Mesodermal cell (in vitro differentiated cells): Measurements from ENCODE around the gene THSD7B.

ENCODE experiments used
- H3K27ac ChIP-seq: 2 replicates; pipeline ENCODE4 v1.7.0; 2013; ENCODE audit warnings: mild to moderate bottlenecking, low read depth, low read length, moderate library complexity; ENCODE audit not compliant: severe bottlenecking
- H3K36me3 ChIP-seq: 2 replicates; pipeline ENCODE4 v1.7.1; 2013; ENCODE audit warnings: mild to moderate bottlenecking, low read length, moderate library complexity; ENCODE audit not compliant: control insufficient read depth, insufficient read depth
- H3K4me1 ChIP-seq: one replicate; pipeline ENCODE4 v1.7.1; 2013; ENCODE audit warnings: mild to moderate bottlenecking, low read length; ENCODE audit not compliant: insufficient read depth, control insufficient read depth, poor library complexity, severe bottlenecking
- H3K4me3 ChIP-seq: 2 replicates; pipeline ENCODE4 v1.7.0; 2013; ENCODE audit warnings: low read length, control low read depth, mild to moderate bottlenecking; ENCODE audit not compliant: insufficient read depth, poor library complexity, severe bottlenecking; ENCODE audit errors: extremely low read depth
- H3K9me3 ChIP-seq: 2 replicates; pipeline ENCODE4 v1.7.1; 2013; ENCODE audit warnings: mild to moderate bottlenecking, low read length, moderate library complexity; ENCODE audit not compliant: control insufficient read depth
- WGBS, 2 experiments: methylation state at CpG; one replicate each; pipeline ENCODE4 v1.1.5; 2013; ENCODE audit warnings: missing lambda C conversion rate in 2 of 2; ENCODE audit not compliant: insufficient coverage in 2 of 2; 5-methylcytosine and 5-hydroxymethylcytosine counted together

The THSD7B gene

DNA sequence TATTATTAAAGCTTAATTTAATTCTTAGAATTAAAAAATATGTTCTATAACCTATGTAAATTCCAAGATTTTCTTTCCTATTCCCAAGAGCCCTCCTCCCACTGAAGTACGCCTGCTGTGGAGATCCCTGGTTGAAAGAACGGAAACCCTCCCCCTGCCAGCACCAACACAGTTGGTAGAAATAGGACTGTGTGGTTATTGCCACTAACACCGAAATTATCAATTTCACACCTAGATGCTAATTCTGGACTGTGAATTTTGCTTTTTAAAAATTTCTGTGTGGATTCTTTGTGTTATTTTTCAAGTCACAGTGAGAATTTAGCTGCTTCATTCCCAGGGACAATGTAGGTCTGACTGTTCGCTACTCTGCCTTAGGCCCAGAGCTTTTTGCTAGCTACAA is 893.1 kb downstream of the THSD7B start:
- Histone ChIP-seq H3K36me3 (no peaks in the 10 kb centered on the region), H3K4me3 (no peak overlapping the region), H3K27ac (no peak overlapping the region), H3K4me1 (no peaks in the 10 kb centered on the region), H3K9me3 (no peaks in the 10 kb centered on the region)
- 80% methylated on average over 1 of the region's 4 CpGs; no CpG with 5 or more reads in 1 of the 2 experiments for WGBS, 2 experiments

DNA sequence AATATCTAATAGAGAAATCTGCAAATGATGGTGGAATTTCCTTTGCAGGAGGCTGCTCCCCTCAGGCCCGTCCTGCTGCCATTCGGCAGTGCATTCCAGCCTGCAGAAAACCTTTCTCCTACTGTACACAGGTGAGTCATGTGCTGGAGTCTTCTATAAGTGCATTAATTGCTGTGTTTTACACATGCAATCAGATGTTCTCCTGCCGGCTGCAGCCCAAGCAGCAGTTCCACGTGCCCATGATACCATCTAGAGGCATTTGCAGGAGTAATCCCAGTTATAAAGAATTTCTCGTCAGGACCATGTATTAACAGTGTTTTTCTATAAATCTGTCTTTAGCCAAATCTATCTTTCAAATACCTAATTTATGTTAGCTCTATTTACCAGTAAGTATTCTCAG is 894.3 kb downstream of the THSD7B start:
- no peak overlapping the region for H3K4me3 ChIP-seq
- no peaks in the 10 kb centered on the region for H3K36me3 ChIP-seq
- WGBS, 2 experiments, result 68 to 100% methylated on average over 1 to 2 of the region's 5 CpGs
- no peaks in the 10 kb centered on the region for H3K9me3 ChIP-seq
- H3K27ac ChIP-seq, result no peak overlapping the region
- H3K4me1 ChIP-seq, result no peaks in the 10 kb centered on the region

DNA sequence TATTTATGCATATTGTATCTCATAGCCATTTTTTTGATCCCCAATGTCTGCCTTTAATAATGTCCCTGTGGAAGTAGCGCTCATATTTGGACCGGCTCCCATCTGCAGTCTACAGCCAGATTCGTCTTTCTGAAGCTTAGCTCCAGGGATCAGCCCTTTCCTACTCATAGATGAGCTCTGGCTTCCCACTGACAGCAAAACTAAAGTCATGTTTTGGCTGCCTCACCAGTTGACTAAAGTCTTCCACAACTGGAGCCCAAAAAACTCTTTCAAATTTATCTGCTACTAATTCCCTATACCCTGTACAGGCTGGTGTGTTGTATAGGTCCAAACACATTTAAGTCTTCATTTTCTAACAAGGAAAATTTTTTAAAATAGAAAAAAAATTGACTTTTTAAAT is 904.8 kb downstream of the THSD7B start:
- Histone ChIP-seq H3K4me1 (no peaks in the 10 kb centered on the region), H3K36me3 (no peaks in the 10 kb centered on the region), H3K27ac (no peak overlapping the region), H3K9me3 (no peaks in the 10 kb centered on the region), H3K4me3 (no peak overlapping the region)
- 81 to 100% methylated on average over 3 of the region's 3 CpGs for WGBS, 2 experiments

DNA sequence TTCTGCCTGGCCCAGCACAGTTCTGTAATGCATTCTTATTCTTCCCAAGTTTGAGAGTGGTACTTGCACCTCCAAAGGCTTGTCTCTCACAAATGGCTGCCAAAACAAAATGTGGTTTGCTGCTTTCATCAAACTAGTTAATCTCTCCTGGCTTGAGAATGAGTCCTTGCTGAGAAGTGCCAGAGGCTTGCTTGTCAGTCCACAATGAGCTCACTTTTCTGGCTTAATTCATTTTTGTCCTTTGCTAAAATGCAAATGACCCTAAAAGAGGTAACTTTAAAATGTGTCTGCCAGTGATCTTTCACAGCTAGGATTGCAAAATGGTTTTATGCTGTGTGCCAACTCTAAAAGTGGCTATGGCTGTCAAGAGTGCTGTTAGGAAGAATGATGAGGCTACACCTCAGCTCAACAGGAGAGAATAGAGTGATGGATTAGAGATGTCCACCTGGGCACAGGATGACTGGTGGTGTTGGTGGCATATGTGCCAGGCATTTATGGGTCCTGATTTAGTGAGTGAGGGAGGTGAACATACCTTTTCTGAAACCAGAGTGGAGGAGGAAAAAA is 907.7 kb downstream of the THSD7B start:
- Histone ChIP-seq H3K9me3 (no peaks in the 10 kb centered on the region), H3K27ac (no peak overlapping the region), H3K36me3 (no peaks in the 10 kb centered on the region), H3K4me3 (no peak overlapping the region), H3K4me1 (no peaks in the 10 kb centered on the region)

GRCh38 chr2:137674991-137675390 is 909.6 kb downstream of the THSD7B start:
- 83 to 100% methylated on average over 1 of the region's 2 CpGs for WGBS, 2 experiments
- Histone ChIP-seq H3K9me3 (no peaks in the 10 kb centered on the region), H3K4me1 (no peaks in the 10 kb centered on the region), H3K27ac (no peak overlapping the region), H3K36me3 (no peaks in the 10 kb centered on the region), H3K4me3 (no peak overlapping the region)

- WGBS, 2 experiments, result 100% methylated on average over 1 to 2 of the region's 4 CpGs
- Histone ChIP-seq H3K9me3 (no peaks in the 10 kb centered on the region), H3K4me1 (no peaks in the 10 kb centered on the region), H3K4me3 (no peak overlapping the region), H3K36me3 (no peaks in the 10 kb centered on the region), H3K27ac (no peak overlapping the region)
These were observed 910.4 kb downstream of the THSD7B start for GRCh38 chr2:137675584-137676327.

DNA sequence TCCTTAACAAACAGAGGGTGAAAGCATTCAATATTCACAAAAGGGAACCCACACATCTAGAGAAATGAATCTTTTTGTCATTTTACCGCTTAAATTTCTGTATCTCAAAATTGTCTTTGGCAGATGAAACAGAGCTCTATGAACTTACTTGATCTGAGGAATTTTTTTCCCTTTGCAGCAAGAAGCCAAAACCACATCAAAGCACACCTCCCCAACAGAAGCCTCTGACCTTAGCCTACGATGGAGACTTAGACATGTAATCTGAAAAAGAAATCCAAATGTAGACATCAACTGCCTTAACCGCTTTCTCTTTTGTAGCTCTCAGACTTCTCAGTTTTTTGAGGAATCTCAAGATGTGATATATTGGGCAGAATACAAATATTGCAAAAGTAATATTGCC is 911.0 kb downstream of the THSD7B start:
- no peak overlapping the region for H3K4me3 ChIP-seq
- no peaks in the 10 kb centered on the region for H3K36me3 ChIP-seq
- no peaks in the 10 kb centered on the region for H3K4me1 ChIP-seq
- no peak overlapping the region for H3K27ac ChIP-seq
- 100% methylated on average over 1 to 2 of the region's 3 CpGs for WGBS, 2 experiments
- H3K9me3 ChIP-seq, result no peaks in the 10 kb centered on the region

GRCh38 chr2:137677466-137677865 is 912.1 kb downstream of the THSD7B start:
- WGBS, 2 experiments, result no CpG with 5 or more reads among the region's 1 CpG
- no peaks in the 10 kb centered on the region for H3K9me3 ChIP-seq
- H3K27ac ChIP-seq, result no peak overlapping the region
- H3K36me3 ChIP-seq, result no peaks in the 10 kb centered on the region
- no peaks in the 10 kb centered on the region for H3K4me1 ChIP-seq
- no peak overlapping the region for H3K4me3 ChIP-seq

DNA sequence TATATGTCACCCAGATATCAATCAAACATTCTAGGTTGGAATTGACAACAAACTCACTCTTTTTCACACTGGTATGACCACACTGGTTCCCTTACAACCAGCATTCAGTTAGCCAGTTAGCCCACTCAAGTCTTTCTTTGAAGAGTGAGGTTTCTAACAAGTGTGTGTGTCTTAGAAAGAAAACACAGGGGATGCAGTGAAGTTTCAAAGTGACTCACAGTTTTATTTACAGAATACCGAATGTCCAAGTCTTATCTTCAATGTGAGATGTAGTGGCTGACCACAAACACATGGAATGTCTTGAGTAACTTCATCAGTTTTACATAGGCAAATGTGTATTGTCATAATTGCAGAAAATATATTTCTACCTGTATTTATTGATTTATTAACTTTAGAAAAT is 924.2 kb downstream of the THSD7B start:
- 80% methylated on average over 1 of the region's 1 CpG; no CpG with 5 or more reads in 1 of the 2 experiments for WGBS, 2 experiments
- Histone ChIP-seq H3K4me1 (no peaks in the 10 kb centered on the region), H3K9me3 (no peaks in the 10 kb centered on the region), H3K36me3 (no peaks in the 10 kb centered on the region), H3K27ac (no peak overlapping the region), H3K4me3 (no peak overlapping the region)

GRCh38 chr2:137693534-137693933 is 928.2 kb downstream of the THSD7B start:
- no peaks in the 10 kb centered on the region for H3K4me1 ChIP-seq
- H3K9me3 ChIP-seq, result no peaks in the 10 kb centered on the region
- no peaks in the 10 kb centered on the region for H3K36me3 ChIP-seq
- 100% methylated on average over 1 of the region's 2 CpGs; no CpG with 5 or more reads in 1 of the 2 experiments for WGBS, 2 experiments
- H3K4me3 ChIP-seq, result no peak overlapping the region
- H3K27ac ChIP-seq, result no peak overlapping the region

- H3K4me3 ChIP-seq, result no peak overlapping the region
- no peaks in the 10 kb centered on the region for H3K4me1 ChIP-seq
- H3K36me3 ChIP-seq, result no peaks in the 10 kb centered on the region
- 86% methylated on average over 1 of the region's 1 CpG; no CpG with 5 or more reads in 1 of the 2 experiments for WGBS, 2 experiments
- H3K27ac ChIP-seq, result no peak overlapping the region
- no peaks in the 10 kb centered on the region for H3K9me3 ChIP-seq
These were observed 931.6 kb downstream of the THSD7B start for GRCh38 chr2:137696916-137697315.
